ENCODE data around the gene NUDT12. TPM values are rescaled to one million over a fixed set of nuclear protein-coding genes. Genes with fewer than 3 reads are reported as not detected.

Gene NUDT12
- total RNA-seq (2014; rRNA removed; shearing (Covaris generic); ENCODE audit: low replicate concordance) = not detected in 2 replicates

DNA sequence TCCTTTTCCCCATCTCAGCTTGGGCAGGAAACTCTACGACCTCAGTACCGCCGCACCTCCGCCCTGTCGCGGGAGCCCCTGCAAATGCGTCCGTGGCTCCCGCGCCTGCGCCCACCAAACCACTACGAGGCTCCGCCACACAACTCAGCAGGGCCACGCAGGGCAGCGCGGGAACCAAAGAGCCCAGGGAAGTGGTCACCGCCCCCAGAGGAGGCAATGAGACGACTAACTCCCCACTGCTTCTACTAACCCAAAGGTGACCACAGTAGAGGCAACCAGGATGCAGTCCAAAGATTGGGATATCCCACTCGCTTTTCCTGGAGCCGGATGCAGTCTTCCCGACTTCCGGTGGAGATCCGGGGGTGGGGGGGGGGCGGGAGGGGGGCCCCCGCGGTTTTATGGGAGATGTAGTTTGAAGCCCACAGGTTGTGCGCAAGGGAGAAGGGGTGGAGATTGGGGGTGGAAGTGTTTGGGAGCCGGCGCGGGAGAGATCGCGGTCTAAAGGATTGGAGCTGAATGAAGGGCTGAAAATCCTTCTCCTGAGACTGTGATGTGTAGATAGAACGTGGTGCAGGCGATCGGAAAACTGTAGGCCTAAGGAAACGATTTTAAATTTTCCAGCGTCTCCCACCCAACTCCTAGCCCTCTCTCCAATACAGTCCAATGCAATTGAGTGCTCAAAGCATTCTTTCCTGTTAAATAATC is at the start of gene NUDT12:
NUDT12 (minus strand) TSS at position 337 of the 705 bp plus-strand sequence. CDS start 2,541 bp downstream, outside the sequence.
- Histone ChIP-seq H2AFZ (ENCODE audit: low read length) (no peak within 1 kb of the TSS), H4K20me1 (ENCODE audit: insufficient read depth, low read depth, low read length) (no peaks in the 10 kb centered on the region), H3K36me3 (ENCODE audit: insufficient read depth, low read length) (no peaks in the 10 kb centered on the region), H3K4me1 (ENCODE audit: low read length) (no peaks in the 10 kb centered on the region), H3K27me3 (ENCODE audit: low read length) (no peaks in the 10 kb centered on the region), H3K4me3 (ENCODE audit: low read length) (no peak within 1 kb of the TSS), H3K9me2 (replicated peaks; ENCODE audit: insufficient read depth, low read length) (no peaks in the 10 kb centered on the region), H3K9ac (ENCODE audit: low read length) (no peak within 1 kb of the TSS), H3K27ac (ENCODE audit: low read length) (no peak within 1 kb of the TSS), H3K79me2 (ENCODE audit: low read length) (no peaks in the 10 kb centered on the region), H3K9me3 (ENCODE audit: low read length) (no peaks in the 10 kb centered on the region), H3K4me2 (ENCODE audit: low read depth, low read length, poor library complexity, severe bottlenecking) (no peak within 1 kb of the TSS)
- no peak for DNase-seq

- no peak overlapping the region for H3K27ac ChIP-seq (ENCODE audit: low read length)
- no peak overlapping the region for H2AFZ ChIP-seq (ENCODE audit: low read length)
- H3K27me3 ChIP-seq (ENCODE audit: low read length) = no peaks in the 10 kb centered on the region
- no peaks in the 10 kb centered on the region for H3K79me2 ChIP-seq (ENCODE audit: low read length)
- H3K36me3 ChIP-seq (ENCODE audit: insufficient read depth, low read length) = no peaks in the 10 kb centered on the region
- no peak for DNase-seq
- no peak overlapping the region for H3K9ac ChIP-seq (ENCODE audit: low read length)
- no peaks in the 10 kb centered on the region for H3K4me1 ChIP-seq (ENCODE audit: low read length)
- H4K20me1 ChIP-seq (ENCODE audit: insufficient read depth, low read depth, low read length) = no peaks in the 10 kb centered on the region
- H3K9me2 ChIP-seq (replicated peaks; ENCODE audit: insufficient read depth, low read length) = no peaks in the 10 kb centered on the region
- no peak overlapping the region for H3K4me2 ChIP-seq (ENCODE audit: low read depth, low read length, poor library complexity, severe bottlenecking)
- no peaks in the 10 kb centered on the region for H3K9me3 ChIP-seq (ENCODE audit: low read length)
- no peak overlapping the region for H3K4me3 ChIP-seq (ENCODE audit: low read length)
These were observed 44.8 kb upstream of the NUDT12 start for GRCh38 chr5:103607346-103607745.

GRCh38 chr5:103605277-103605676 is 42.7 kb upstream of the NUDT12 start:
- H3K27ac ChIP-seq (ENCODE audit: low read length) = no peak overlapping the region
- no peak overlapping the region for H3K4me2 ChIP-seq (ENCODE audit: low read depth, low read length, poor library complexity, severe bottlenecking)

DNA sequence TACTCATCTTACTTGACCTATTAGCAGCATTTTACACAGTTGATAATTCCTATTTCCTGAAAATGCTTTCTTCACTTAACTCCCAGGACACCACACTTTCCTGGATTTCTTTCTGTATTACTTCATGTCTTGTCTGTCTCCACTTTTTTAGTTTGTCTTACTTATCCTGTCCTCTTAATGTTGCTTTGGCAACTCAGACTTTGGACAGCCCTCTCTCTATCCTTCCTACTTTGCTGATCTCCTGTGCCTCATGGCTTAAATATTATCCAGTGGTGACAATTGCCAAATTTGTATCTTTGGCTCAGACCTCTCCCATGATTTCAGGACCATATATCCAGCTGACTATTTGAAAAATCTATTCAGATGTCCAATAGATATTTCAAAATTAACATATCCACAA is 39.8 kb upstream of the NUDT12 start:
- Histone ChIP-seq H2AFZ (ENCODE audit: low read length) (no peak overlapping the region), H3K4me2 (ENCODE audit: low read depth, low read length, poor library complexity, severe bottlenecking) (no peak overlapping the region), H3K79me2 (ENCODE audit: low read length) (no peaks in the 10 kb centered on the region), H3K27ac (ENCODE audit: low read length) (no peak overlapping the region), H3K4me3 (ENCODE audit: low read length) (no peak overlapping the region), H3K9me3 (ENCODE audit: low read length) (no peaks in the 10 kb centered on the region), H3K9me2 (replicated peaks; ENCODE audit: insufficient read depth, low read length) (no peaks in the 10 kb centered on the region), H3K36me3 (ENCODE audit: insufficient read depth, low read length) (no peaks in the 10 kb centered on the region), H3K4me1 (ENCODE audit: low read length) (no peaks in the 10 kb centered on the region), H3K9ac (ENCODE audit: low read length) (no peak overlapping the region), H3K27me3 (ENCODE audit: low read length) (peaks cover 3% of the 10 kb centered on the region; the same call in 1 of the 2 replicates), H4K20me1 (ENCODE audit: insufficient read depth, low read depth, low read length) (no peaks in the 10 kb centered on the region)
- DNase-seq = no peak

More at GRCh38 chr5:103605277-103605676, 42.7 kb upstream of the NUDT12 start:
- peaks cover 3% of the 10 kb centered on the region; the same call in 1 of the 2 replicates for H3K27me3 ChIP-seq (ENCODE audit: low read length)
- H3K9ac ChIP-seq (ENCODE audit: low read length) = no peak overlapping the region
- H3K9me2 ChIP-seq (replicated peaks; ENCODE audit: insufficient read depth, low read length) = no peaks in the 10 kb centered on the region
- DNase-seq = no peak
- no peaks in the 10 kb centered on the region for H3K4me1 ChIP-seq (ENCODE audit: low read length)
- H4K20me1 ChIP-seq (ENCODE audit: insufficient read depth, low read depth, low read length) = no peaks in the 10 kb centered on the region
- H3K36me3 ChIP-seq (ENCODE audit: insufficient read depth, low read length) = no peaks in the 10 kb centered on the region
- H3K79me2 ChIP-seq (ENCODE audit: low read length) = no peaks in the 10 kb centered on the region
- H3K4me3 ChIP-seq (ENCODE audit: low read length) = no peak overlapping the region
- no peak overlapping the region for H2AFZ ChIP-seq (ENCODE audit: low read length)
- no peaks in the 10 kb centered on the region for H3K9me3 ChIP-seq (ENCODE audit: low read length)

GRCh38 chr5:103601314-103601713 is 38.7 kb upstream of the NUDT12 start:
- Histone ChIP-seq H3K27ac (ENCODE audit: low read length) (no peak overlapping the region), H2AFZ (ENCODE audit: low read length) (no peak overlapping the region), H3K4me1 (ENCODE audit: low read length) (no peaks in the 10 kb centered on the region), H3K9me3 (ENCODE audit: low read length) (no peaks in the 10 kb centered on the region), H3K79me2 (ENCODE audit: low read length) (no peaks in the 10 kb centered on the region), H4K20me1 (ENCODE audit: insufficient read depth, low read depth, low read length) (no peaks in the 10 kb centered on the region), H3K9me2 (replicated peaks; ENCODE audit: insufficient read depth, low read length) (no peaks in the 10 kb centered on the region), H3K9ac (ENCODE audit: low read length) (no peak overlapping the region), H3K27me3 (ENCODE audit: low read length) (peaks cover 3% of the 10 kb centered on the region; the same call in 1 of the 2 replicates), H3K4me2 (ENCODE audit: low read depth, low read length, poor library complexity, severe bottlenecking) (no peak overlapping the region), H3K4me3 (ENCODE audit: low read length) (no peak overlapping the region), H3K36me3 (ENCODE audit: insufficient read depth, low read length) (no peaks in the 10 kb centered on the region)
- no peak for DNase-seq

DNA sequence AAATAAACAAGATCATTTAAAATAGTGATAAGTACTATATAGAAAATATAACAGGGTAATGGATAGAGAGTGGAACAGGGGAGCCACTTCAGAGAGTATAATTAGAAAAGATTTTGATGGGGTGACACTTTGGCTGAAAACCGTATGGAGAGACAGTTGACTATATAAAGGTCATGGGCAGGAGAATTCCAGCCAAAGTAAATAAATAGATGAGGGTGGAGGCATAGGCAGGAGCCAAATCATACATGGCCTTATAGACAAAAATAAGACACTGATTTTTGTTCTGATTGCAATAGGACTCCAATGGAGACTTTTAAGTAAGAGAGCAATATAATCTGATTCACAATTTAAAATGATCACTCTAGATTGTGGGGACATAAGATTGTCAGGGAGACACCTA is 37.5 kb upstream of the NUDT12 start:
- Histone ChIP-seq H3K9me3 (ENCODE audit: low read length) (no peaks in the 10 kb centered on the region), H3K4me1 (ENCODE audit: low read length) (no peaks in the 10 kb centered on the region), H3K9me2 (replicated peaks; ENCODE audit: insufficient read depth, low read length) (no peaks in the 10 kb centered on the region), H3K36me3 (ENCODE audit: insufficient read depth, low read length) (no peaks in the 10 kb centered on the region), H3K9ac (ENCODE audit: low read length) (no peak overlapping the region), H4K20me1 (ENCODE audit: insufficient read depth, low read depth, low read length) (no peaks in the 10 kb centered on the region), H2AFZ (ENCODE audit: low read length) (no peak overlapping the region), H3K27ac (ENCODE audit: low read length) (no peak overlapping the region), H3K27me3 (ENCODE audit: low read length) (peaks cover 3% of the 10 kb centered on the region; the same call in 1 of the 2 replicates), H3K4me2 (ENCODE audit: low read depth, low read length, poor library complexity, severe bottlenecking) (no peak overlapping the region), H3K4me3 (ENCODE audit: low read length) (no peak overlapping the region), H3K79me2 (ENCODE audit: low read length) (no peaks in the 10 kb centered on the region)
- DNase-seq = no peak

DNA sequence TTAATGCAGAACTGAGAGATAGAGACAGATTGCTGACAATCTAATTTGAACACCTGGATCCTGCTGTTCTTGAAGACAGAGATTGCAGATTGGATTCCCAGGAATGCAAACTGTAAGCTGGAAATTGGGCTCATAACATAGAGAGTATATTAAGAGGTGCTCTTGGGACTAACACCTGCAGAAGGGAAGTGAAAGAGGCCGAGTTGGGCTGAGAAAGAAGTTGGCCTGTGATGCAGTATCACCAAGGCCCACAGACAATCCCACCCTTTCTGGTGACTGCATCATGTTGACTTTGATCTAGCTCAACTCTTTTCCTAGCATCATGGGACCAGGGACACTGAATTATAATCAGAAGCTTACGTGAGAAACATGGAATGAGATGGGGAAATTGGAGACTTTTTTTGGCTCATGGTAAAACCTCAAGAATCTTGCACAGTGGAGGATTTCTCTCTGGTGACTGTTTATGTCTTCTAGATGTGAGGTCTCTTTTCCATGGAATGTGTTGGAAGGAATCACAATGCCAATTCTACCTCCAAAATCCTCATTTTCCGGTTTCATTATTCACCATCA is 36.5 kb upstream of the NUDT12 start:
- Histone ChIP-seq H3K4me3 (ENCODE audit: low read length) (no peak overlapping the region), H3K4me1 (ENCODE audit: low read length) (no peaks in the 10 kb centered on the region), H3K36me3 (ENCODE audit: insufficient read depth, low read length) (no peaks in the 10 kb centered on the region), H3K4me2 (ENCODE audit: low read depth, low read length, poor library complexity, severe bottlenecking) (no peak overlapping the region), H3K79me2 (ENCODE audit: low read length) (no peaks in the 10 kb centered on the region), H3K27me3 (ENCODE audit: low read length) (peaks cover 3% of the 10 kb centered on the region; the same call in 1 of the 2 replicates), H3K9me3 (ENCODE audit: low read length) (no peaks in the 10 kb centered on the region), H3K27ac (ENCODE audit: low read length) (no peak overlapping the region), H3K9ac (ENCODE audit: low read length) (no peak overlapping the region), H4K20me1 (ENCODE audit: insufficient read depth, low read depth, low read length) (no peaks in the 10 kb centered on the region), H2AFZ (ENCODE audit: low read length) (no peak overlapping the region), H3K9me2 (replicated peaks; ENCODE audit: insufficient read depth, low read length) (no peaks in the 10 kb centered on the region)
- no peak for DNase-seq

DNA sequence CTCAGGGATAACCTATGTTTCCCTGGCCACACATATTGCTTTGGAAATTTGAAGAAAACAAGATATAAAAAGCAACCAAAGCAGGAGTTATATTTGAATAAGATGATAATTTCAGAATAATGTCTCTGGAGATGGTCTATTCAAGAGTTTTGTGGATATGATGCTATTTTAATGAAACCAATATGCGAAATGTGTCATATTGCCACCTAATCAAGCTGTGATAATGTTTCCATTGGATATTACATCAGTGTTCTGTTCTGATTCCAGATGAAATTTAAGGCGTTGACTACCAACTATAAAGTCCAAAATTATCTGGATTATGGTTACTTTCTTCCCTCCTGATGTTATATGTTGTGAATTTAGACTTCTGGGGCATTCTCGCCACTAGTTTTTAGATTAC is 27.6 kb upstream of the NUDT12 start:
- Histone ChIP-seq H3K79me2 (ENCODE audit: low read length) (no peaks in the 10 kb centered on the region), H3K27ac (ENCODE audit: low read length) (no peak overlapping the region), H4K20me1 (ENCODE audit: insufficient read depth, low read depth, low read length) (no peaks in the 10 kb centered on the region), H2AFZ (ENCODE audit: low read length) (no peak overlapping the region), H3K4me3 (ENCODE audit: low read length) (no peak overlapping the region), H3K4me1 (ENCODE audit: low read length) (no peaks in the 10 kb centered on the region), H3K27me3 (ENCODE audit: low read length) (no peaks in the 10 kb centered on the region), H3K36me3 (ENCODE audit: insufficient read depth, low read length) (no peaks in the 10 kb centered on the region), H3K9me2 (replicated peaks; ENCODE audit: insufficient read depth, low read length) (no peaks in the 10 kb centered on the region), H3K4me2 (ENCODE audit: low read depth, low read length, poor library complexity, severe bottlenecking) (no peak overlapping the region), H3K9me3 (ENCODE audit: low read length) (no peaks in the 10 kb centered on the region), H3K9ac (ENCODE audit: low read length) (no peak overlapping the region)
- no peak for DNase-seq

All from Karpas-422 (cell line).